Calu3 (cell line): ENCODE results near the gene GABRB3. TPM values are rescaled to one million over a fixed set of nuclear protein-coding genes. Genes with fewer than 3 reads are reported as not detected.

Source experiments
- BruUV-seq: library from RNA; stranded (reverse); fragments of 400-500 nt; replicated peaks from 2 replicates; lab custom pipeline; 2021; lab: Mats Ljungman, UMichigan
- CTCF ChIA-PET: fragments of 300-600 bp; sonication (Branson Sonifier 250); formaldehyde crosslinking; loops from one replicate; lab custom pipeline; 2022; ENCODE audit warnings: antibody characterized with exemption; lab: Charles Lee
- DNase-seq: peaks from one replicate; pipeline ENCODE4 v3.0.0; 2022
- H3K27ac Mint-ChIP-seq: one replicate; pipeline ENCODE4 v1.8.0; 2022; ENCODE audit warnings: mixed read lengths; ENCODE audit not compliant: unreplicated experiment
- H3K27me3 Mint-ChIP-seq: one replicate; pipeline ENCODE4 v1.8.0; 2022; ENCODE audit warnings: mixed read lengths; ENCODE audit not compliant: unreplicated experiment
- H3K36me3 Mint-ChIP-seq: one replicate; pipeline ENCODE4 v1.8.0; 2022; ENCODE audit warnings: mild to moderate bottlenecking, moderate library complexity, mixed read lengths; ENCODE audit not compliant: insufficient read depth, unreplicated experiment
- H3K4me1 Mint-ChIP-seq: one replicate; pipeline ENCODE4 v1.8.0; 2022; ENCODE audit warnings: mild to moderate bottlenecking, low read depth, mixed read lengths; ENCODE audit not compliant: unreplicated experiment
- H3K4me3 Mint-ChIP-seq: one replicate; pipeline ENCODE4 v1.8.0; 2022; ENCODE audit warnings: mild to moderate bottlenecking, low read depth, moderate library complexity, mixed read lengths; ENCODE audit not compliant: unreplicated experiment
- H3K9me3 Mint-ChIP-seq: one replicate; pipeline ENCODE4 v1.8.0; 2022; ENCODE audit warnings: low read depth, mixed read lengths; ENCODE audit not compliant: unreplicated experiment
- intact Hi-C: fragments of 100-400 bp; cut with micrococcal nuclease; formaldehyde crosslinking; loops from one replicate; pipeline ENCODE4 v1.10.0; 2022; ENCODE audit not compliant: unreplicated experiment
- total RNA-seq: library from RNA; stranded (reverse); gene quantifications from 2 replicates; pipeline ENCODE4 v1.2.3, GENCODE V29; 2022
- TF ChIP-seq, protein P1 (sequence below): fragments of 200-600 bp; IDR thresholded peaks from one replicate; pipeline ENCODE4 v1.8.0; 2022; ENCODE audit warnings: antibody characterized with exemption; ENCODE audit not compliant: unreplicated experiment

GABRB3 gene
- total RNA-seq, 1 experiment from 2014 or later = not detected

DNA sequence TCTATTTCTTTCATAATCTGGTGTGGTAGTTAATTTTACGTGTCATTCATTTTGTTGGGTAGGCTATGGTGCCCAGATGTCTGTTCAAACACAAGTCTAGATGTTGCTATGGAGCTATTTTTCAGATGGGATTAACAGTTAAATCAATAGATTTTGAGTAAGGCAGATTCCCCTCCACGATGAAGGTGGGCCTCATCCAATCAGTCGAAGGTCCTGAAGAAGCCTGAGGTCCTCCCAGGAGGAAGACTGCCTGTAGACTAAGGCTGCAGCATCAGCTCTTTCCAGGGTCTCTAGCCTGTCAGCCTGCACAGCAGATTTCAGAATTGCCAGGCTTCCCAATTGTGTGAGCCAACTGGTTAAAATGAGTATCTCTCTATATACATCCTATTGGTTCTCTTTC lies 92.9 kb downstream of the GABRB3 start:
- H3K4me3 Mint-ChIP-seq = no peak overlapping the region
- DNase-seq = no peak
- H3K27ac Mint-ChIP-seq = no peak overlapping the region
- no peaks in the 10 kb centered on the region for H3K27me3 Mint-ChIP-seq
- intact Hi-C loops = no loop called here
- H3K36me3 Mint-ChIP-seq = no peaks in the 10 kb centered on the region
- CTCF ChIA-PET = no interaction called here
- TF ChIP-seq, protein P1, sequence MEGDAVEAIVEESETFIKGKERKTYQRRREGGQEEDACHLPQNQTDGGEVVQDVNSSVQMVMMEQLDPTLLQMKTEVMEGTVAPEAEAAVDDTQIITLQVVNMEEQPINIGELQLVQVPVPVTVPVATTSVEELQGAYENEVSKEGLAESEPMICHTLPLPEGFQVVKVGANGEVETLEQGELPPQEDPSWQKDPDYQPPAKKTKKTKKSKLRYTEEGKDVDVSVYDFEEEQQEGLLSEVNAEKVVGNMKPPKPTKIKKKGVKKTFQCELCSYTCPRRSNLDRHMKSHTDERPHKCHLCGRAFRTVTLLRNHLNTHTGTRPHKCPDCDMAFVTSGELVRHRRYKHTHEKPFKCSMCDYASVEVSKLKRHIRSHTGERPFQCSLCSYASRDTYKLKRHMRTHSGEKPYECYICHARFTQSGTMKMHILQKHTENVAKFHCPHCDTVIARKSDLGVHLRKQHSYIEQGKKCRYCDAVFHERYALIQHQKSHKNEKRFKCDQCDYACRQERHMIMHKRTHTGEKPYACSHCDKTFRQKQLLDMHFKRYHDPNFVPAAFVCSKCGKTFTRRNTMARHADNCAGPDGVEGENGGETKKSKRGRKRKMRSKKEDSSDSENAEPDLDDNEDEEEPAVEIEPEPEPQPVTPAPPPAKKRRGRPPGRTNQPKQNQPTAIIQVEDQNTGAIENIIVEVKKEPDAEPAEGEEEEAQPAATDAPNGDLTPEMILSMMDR = no peak
- H3K4me1 Mint-ChIP-seq = no peaks in the 10 kb centered on the region
- no TSS peak for BruUV-seq
- peaks cover 2% of the 10 kb centered on the region for H3K9me3 Mint-ChIP-seq

DNA sequence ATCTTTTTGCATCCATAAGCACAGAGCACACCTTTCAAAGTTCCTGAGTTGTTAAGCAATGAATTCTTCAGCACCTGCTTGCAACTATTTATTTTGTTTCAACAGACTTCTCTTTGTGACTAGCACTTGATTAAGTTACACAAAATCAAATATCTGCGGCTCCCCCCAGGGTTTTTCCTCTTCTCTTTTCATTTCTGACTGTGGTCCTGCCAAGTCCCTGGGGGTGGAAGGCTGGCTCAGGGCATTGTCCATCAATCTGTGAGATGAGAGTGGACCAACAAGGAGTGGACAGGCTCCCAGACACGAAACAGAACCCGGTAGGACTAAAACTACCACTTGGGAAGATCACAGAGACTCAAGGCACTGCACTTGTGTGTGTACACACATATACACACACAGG lies 96.8 kb downstream of the GABRB3 start:
- TF ChIP-seq, protein P1 = no peak

DNA sequence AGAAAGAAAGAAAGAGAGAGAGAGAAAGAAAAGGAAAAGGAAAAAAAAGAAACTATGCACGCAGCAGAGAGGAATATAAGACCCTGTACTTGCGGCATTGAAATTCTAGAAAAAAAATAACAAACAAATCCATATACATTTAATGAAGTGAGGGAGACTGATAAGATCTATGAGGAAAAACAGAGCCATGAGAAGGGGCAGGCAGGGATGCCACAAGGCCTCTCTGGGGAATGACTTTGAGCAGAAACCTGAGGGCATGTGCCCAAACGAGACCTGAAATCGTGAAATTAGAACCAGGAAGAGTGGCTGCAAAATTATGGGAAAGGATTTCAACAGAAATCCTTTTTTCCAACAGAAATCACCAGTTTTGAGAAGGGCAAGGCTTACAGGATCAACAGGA lies 98.4 kb downstream of the GABRB3 start:
- no TSS peak for BruUV-seq
- DNase-seq = no peak

More for the DNA sequence above, 96.8 kb downstream of the GABRB3 start:
- Mint-ChIP-seq H3K4me1 (no peaks in the 10 kb centered on the region), H3K27ac (no peak overlapping the region), H3K9me3 (peaks cover 4% of the 10 kb centered on the region), H3K27me3 (no peaks in the 10 kb centered on the region), H3K36me3 (no peaks in the 10 kb centered on the region), H3K4me3 (no peak overlapping the region)
- no peak for DNase-seq
- BruUV-seq = no TSS peak
- intact Hi-C loops = no loop called here
- CTCF ChIA-PET = no interaction called here

DNA sequence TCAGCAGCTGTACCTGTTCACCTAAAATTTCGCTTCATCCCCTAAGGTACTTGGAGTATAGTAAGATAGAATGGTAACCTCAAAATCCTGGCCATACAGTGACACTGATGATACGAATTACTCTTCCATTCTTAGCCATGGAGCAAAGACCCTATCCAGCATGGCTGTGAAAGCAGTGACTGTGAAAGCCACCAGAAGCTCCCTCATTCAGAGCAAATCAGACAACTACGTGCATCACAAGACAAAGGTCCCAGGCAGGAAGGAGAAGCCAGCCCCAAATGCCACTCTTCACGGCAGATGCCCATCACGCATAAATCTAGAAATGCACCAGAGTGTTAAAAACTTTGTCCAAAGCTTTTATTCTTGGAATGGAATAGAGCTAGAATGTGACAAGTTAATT lies 99.4 kb downstream of the GABRB3 start:
- H3K27ac Mint-ChIP-seq = no peak overlapping the region
- no peaks in the 10 kb centered on the region for H3K4me1 Mint-ChIP-seq
- no TSS peak for BruUV-seq
- CTCF ChIA-PET = no interaction called here
- no peaks in the 10 kb centered on the region for H3K27me3 Mint-ChIP-seq
- no peak for DNase-seq
- no peaks in the 10 kb centered on the region for H3K36me3 Mint-ChIP-seq
- peaks cover 8% of the 10 kb centered on the region for H3K9me3 Mint-ChIP-seq
- TF ChIP-seq, protein P1 = no peak
- H3K4me3 Mint-ChIP-seq = no peak overlapping the region
- intact Hi-C loops = no loop called here

More for the DNA sequence above, 98.4 kb downstream of the GABRB3 start:
- no peaks in the 10 kb centered on the region for H3K27me3 Mint-ChIP-seq
- CTCF ChIA-PET = no interaction called here
- TF ChIP-seq, protein P1 = no peak
- H3K9me3 Mint-ChIP-seq = peaks cover 7% of the 10 kb centered on the region
- no peaks in the 10 kb centered on the region for H3K36me3 Mint-ChIP-seq
- no peaks in the 10 kb centered on the region for H3K4me1 Mint-ChIP-seq
- H3K4me3 Mint-ChIP-seq = no peak overlapping the region
- no peak overlapping the region for H3K27ac Mint-ChIP-seq
- intact Hi-C loops = no loop called here
